Gastrocnemius medialis (tissue), 4 donors: ENCODE results near the gene OR9Q2.

Experiments
- CTCF ChIP-seq, 5 experiments: fragments of 450-650 bp in 3 of 5; fragments of 200-600 bp in 2 of 5; sonication (generic) in 2 of 5; IDR thresholded peaks in 4 of 5; conservative IDR thresholded peaks in 1 of 5; 1 replicate in 4 of 5; 2 replicates in 1 of 5; pipeline ENCODE4 v1.5.1; 2016 to 2019; ENCODE audit warnings: antibody characterized with exemption in 5 of 5, mild to moderate bottlenecking in 3 of 5, moderate library complexity in 3 of 5
- POLR2A ChIP-seq, 2 donors: fragments of 450-650 bp; IDR thresholded peaks; one replicate each; pipeline ENCODE4 v1.6.1; 2017; ENCODE audit warnings: antibody characterized with exemption in 2 of 2, mild to moderate bottlenecking in 2 of 2, moderate library complexity in 2 of 2

- TF ChIP-seq CTCF (IDR thresholded peaks at IDR 0.05 in 4 of 5, conservative IDR thresholded peaks at IDR 0.05 in 1 of 5) = no peak
- no peak for TF ChIP-seq POLR2A (IDR thresholded peaks at IDR 0.05)
These were observed 27.6 kb downstream of the OR9Q2 start for GRCh38 chr11:58216476-58216875.
